GM23338 (cell line): ENCODE data around the gene EIF4E3.

ENCODE experiments used
- CREB1 ChIP-seq: fragments of 250-450 bp; sonication (Bioruptor Pico); IDR thresholded peaks from 2 replicates; pipeline ENCODE4 v1.5.0; 2020; ENCODE audit warnings: low read depth, mild to moderate bottlenecking, moderate library complexity
- EZH2 ChIP-seq: fragments of 200-600 bp; sonication (generic); IDR thresholded peaks from one replicate; pipeline ENCODE4 v1.8.0; 2017; ENCODE audit warnings: antibody characterized with exemption, mild to moderate bottlenecking, low read depth; ENCODE audit not compliant: unreplicated experiment
- EZH2phosphoT487 ChIP-seq: fragments of 200-600 bp; sonication (generic); IDR thresholded peaks from one replicate; pipeline ENCODE4 v1.8.1; 2018; ENCODE audit warnings: antibody characterized with exemption; ENCODE audit not compliant: unreplicated experiment
- JUNB ChIP-seq: IDR thresholded peaks from one replicate; pipeline ENCODE4 v1.6.1; 2016; ENCODE audit warnings: antibody characterized with exemption; ENCODE audit not compliant: unreplicated experiment
- NANOG ChIP-seq: IDR thresholded peaks from 2 replicates; pipeline ENCODE4 v1.6.1; 2016; ENCODE audit warnings: antibody characterized with exemption, borderline replicate concordance
- POLR2AphosphoS5 ChIP-seq: IDR thresholded peaks from 2 replicates; pipeline ENCODE4 v1.6.1; 2016; ENCODE audit warnings: antibody characterized with exemption, low read depth
- STAT1 ChIP-seq: IDR thresholded peaks from one replicate; pipeline ENCODE4 v1.6.1; 2016; ENCODE audit warnings: antibody characterized with exemption; ENCODE audit not compliant: unreplicated experiment
- ZNF114 ChIP-seq: fragments of 250-450 bp; sonication (Bioruptor Pico); IDR thresholded peaks from 2 replicates; pipeline ENCODE4 v1.5.0; 2020; ENCODE audit warnings: mild to moderate bottlenecking, moderate library complexity
- ZNF331 ChIP-seq: fragments of 250-450 bp; sonication (Bioruptor Pico); IDR thresholded peaks from 2 replicates; pipeline ENCODE4 v1.5.0; 2020; ENCODE audit warnings: low read depth, mild to moderate bottlenecking, moderate library complexity
- TF ChIP-seq, protein P1 (sequence below), 2 experiments: fragments of 200-600 bp in 1 of 2; sonication (generic) in 1 of 2; conservative IDR thresholded peaks; 2 replicates each; pipeline versions ENCODE4 v1.5.1 to v1.6.1; 2016 to 2017; ENCODE audit warnings: antibody characterized with exemption in 2 of 2, low read depth in 2 of 2, mild to moderate bottlenecking in 2 of 2, moderate library complexity in 1 of 2
- TF ChIP-seq, protein P2 (sequence below): IDR thresholded peaks from one replicate; pipeline ENCODE4 v1.6.1; 2018; ENCODE audit warnings: antibody characterized with exemption; ENCODE audit not compliant: unreplicated experiment
- TF ChIP-seq, protein P3 (sequence below): IDR thresholded peaks from 2 replicates; pipeline ENCODE4 v1.6.1; 2016; ENCODE audit warnings: antibody characterized with exemption
- TF ChIP-seq, protein P4 (sequence below): fragments of 250-450 bp; sonication (Bioruptor Pico); IDR thresholded peaks from 2 replicates; pipeline ENCODE4 v1.5.0; 2020; ENCODE audit warnings: mild to moderate bottlenecking, moderate library complexity

DNA sequence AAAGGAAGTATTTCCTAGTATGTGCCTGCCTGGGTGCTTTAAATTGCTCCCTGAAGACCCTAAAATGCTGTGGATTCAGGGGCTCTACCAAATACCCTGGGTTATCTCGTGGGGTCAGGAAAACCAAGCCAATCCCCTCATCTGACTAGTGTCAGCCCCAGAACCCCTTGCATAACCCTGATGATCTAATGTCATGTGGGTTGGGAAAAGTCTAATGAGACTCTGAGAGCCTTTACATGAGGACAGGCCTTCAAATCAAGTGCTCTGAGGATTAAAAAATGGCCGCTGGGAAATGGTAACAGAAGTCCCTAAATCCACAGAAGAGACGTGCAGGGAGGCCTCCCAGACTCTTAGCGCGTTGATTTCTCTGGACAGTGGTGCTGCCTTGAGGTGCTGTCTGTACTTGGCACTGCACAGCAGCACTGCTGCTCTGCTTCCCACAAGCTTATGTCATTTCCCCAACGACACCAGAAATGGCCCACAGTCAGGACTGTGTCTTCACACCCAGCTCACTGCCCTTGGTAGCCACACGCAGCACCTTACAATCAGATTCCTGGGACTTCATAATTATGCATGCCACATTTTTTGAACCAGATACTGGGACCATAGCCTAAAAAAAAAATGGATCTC lies 16.6 kb downstream of the EIF4E3 start:
- TF ChIP-seq EZH2phosphoT487 (no peak), POLR2AphosphoS5 (no peak), ZNF114 (CRISPR knock-in tag) (no peak), NANOG (no peak), EZH2 (no peak), JUNB (no peak), STAT1 (no peak), ZNF331 (CRISPR knock-in tag) (no peak), CREB1 (CRISPR knock-in tag) (no peak)
- TF ChIP-seq, protein P1, sequence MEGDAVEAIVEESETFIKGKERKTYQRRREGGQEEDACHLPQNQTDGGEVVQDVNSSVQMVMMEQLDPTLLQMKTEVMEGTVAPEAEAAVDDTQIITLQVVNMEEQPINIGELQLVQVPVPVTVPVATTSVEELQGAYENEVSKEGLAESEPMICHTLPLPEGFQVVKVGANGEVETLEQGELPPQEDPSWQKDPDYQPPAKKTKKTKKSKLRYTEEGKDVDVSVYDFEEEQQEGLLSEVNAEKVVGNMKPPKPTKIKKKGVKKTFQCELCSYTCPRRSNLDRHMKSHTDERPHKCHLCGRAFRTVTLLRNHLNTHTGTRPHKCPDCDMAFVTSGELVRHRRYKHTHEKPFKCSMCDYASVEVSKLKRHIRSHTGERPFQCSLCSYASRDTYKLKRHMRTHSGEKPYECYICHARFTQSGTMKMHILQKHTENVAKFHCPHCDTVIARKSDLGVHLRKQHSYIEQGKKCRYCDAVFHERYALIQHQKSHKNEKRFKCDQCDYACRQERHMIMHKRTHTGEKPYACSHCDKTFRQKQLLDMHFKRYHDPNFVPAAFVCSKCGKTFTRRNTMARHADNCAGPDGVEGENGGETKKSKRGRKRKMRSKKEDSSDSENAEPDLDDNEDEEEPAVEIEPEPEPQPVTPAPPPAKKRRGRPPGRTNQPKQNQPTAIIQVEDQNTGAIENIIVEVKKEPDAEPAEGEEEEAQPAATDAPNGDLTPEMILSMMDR (conservative IDR thresholded peaks at IDR 0.05; ENCODE audit: low read depth in 2 of 2), result no peak
- TF ChIP-seq, protein P2, sequence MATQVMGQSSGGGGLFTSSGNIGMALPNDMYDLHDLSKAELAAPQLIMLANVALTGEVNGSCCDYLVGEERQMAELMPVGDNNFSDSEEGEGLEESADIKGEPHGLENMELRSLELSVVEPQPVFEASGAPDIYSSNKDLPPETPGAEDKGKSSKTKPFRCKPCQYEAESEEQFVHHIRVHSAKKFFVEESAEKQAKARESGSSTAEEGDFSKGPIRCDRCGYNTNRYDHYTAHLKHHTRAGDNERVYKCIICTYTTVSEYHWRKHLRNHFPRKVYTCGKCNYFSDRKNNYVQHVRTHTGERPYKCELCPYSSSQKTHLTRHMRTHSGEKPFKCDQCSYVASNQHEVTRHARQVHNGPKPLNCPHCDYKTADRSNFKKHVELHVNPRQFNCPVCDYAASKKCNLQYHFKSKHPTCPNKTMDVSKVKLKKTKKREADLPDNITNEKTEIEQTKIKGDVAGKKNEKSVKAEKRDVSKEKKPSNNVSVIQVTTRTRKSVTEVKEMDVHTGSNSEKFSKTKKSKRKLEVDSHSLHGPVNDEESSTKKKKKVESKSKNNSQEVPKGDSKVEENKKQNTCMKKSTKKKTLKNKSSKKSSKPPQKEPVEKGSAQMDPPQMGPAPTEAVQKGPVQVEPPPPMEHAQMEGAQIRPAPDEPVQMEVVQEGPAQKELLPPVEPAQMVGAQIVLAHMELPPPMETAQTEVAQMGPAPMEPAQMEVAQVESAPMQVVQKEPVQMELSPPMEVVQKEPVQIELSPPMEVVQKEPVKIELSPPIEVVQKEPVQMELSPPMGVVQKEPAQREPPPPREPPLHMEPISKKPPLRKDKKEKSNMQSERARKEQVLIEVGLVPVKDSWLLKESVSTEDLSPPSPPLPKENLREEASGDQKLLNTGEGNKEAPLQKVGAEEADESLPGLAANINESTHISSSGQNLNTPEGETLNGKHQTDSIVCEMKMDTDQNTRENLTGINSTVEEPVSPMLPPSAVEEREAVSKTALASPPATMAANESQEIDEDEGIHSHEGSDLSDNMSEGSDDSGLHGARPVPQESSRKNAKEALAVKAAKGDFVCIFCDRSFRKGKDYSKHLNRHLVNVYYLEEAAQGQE, result no peak
- TF ChIP-seq, protein P3, sequence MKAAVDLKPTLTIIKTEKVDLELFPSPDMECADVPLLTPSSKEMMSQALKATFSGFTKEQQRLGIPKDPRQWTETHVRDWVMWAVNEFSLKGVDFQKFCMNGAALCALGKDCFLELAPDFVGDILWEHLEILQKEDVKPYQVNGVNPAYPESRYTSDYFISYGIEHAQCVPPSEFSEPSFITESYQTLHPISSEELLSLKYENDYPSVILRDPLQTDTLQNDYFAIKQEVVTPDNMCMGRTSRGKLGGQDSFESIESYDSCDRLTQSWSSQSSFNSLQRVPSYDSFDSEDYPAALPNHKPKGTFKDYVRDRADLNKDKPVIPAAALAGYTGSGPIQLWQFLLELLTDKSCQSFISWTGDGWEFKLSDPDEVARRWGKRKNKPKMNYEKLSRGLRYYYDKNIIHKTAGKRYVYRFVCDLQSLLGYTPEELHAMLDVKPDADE, result no peak
- TF ChIP-seq, protein P4, sequence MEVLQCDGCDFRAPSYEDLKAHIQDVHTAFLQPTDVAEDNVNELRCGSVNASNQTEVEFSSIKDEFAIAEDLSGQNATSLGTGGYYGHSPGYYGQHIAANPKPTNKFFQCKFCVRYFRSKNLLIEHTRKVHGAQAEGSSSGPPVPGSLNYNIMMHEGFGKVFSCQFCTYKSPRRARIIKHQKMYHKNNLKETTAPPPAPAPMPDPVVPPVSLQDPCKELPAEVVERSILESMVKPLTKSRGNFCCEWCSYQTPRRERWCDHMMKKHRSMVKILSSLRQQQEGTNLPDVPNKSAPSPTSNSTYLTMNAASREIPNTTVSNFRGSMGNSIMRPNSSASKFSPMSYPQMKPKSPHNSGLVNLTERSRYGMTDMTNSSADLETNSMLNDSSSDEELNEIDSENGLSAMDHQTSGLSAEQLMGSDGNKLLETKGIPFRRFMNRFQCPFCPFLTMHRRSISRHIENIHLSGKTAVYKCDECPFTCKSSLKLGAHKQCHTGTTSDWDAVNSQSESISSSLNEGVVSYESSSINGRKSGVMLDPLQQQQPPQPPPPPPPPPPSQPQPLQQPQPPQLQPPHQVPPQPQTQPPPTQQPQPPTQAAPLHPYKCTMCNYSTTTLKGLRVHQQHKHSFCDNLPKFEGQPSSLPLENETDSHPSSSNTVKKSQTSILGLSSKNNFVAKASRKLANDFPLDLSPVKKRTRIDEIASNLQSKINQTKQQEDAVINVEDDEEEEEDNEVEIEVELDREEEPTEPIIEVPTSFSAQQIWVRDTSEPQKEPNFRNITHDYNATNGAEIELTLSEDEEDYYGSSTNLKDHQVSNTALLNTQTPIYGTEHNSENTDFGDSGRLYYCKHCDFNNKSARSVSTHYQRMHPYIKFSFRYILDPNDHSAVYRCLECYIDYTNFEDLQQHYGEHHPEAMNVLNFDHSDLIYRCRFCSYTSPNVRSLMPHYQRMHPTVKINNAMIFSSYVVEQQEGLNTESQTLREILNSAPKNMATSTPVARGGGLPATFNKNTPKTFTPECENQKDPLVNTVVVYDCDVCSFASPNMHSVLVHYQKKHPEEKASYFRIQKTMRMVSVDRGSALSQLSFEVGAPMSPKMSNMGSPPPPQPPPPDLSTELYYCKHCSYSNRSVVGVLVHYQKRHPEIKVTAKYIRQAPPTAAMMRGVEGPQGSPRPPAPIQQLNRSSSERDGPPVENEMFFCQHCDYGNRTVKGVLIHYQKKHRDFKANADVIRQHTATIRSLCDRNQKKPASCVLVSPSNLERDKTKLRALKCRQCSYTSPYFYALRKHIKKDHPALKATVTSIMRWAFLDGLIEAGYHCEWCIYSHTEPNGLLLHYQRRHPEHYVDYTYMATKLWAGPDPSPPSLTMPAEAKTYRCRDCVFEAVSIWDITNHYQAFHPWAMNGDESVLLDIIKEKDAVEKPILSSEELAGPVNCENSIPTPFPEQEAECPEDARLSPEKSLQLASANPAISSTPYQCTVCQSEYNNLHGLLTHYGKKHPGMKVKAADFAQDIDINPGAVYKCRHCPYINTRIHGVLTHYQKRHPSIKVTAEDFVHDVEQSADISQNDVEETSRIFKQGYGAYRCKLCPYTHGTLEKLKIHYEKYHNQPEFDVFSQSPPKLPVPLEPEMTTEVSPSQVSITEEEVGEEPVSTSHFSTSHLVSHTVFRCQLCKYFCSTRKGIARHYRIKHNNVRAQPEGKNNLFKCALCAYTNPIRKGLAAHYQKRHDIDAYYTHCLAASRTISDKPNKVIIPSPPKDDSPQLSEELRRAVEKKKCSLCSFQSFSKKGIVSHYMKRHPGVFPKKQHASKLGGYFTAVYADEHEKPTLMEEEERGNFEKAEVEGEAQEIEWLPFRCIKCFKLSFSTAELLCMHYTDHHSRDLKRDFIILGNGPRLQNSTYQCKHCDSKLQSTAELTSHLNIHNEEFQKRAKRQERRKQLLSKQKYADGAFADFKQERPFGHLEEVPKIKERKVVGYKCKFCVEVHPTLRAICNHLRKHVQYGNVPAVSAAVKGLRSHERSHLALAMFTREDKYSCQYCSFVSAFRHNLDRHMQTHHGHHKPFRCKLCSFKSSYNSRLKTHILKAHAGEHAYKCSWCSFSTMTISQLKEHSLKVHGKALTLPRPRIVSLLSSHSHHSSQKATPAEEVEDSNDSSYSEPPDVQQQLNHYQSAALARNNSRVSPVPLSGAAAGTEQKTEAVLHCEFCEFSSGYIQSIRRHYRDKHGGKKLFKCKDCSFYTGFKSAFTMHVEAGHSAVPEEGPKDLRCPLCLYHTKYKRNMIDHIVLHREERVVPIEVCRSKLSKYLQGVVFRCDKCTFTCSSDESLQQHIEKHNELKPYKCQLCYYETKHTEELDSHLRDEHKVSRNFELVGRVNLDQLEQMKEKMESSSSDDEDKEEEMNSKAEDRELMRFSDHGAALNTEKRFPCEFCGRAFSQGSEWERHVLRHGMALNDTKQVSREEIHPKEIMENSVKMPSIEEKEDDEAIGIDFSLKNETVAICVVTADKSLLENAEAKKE (CRISPR knock-in tag), result no peak
